Mononuclear cell (primary cell): ENCODE measurements around the gene NUDT13. TPM values are rescaled to one million over a fixed set of nuclear protein-coding genes. Genes with fewer than 3 reads are reported as not detected.
"Not testable (repeated sequence)": the region's sequence is repeated elsewhere in the genome, so short reads cannot be mapped to it uniquely, and the experiment has no call there.

ENCODE experiments used
- H3K27me3 ChIP-seq: 2 replicates; pipeline ENCODE4 v1.6.0; 2011; ENCODE audit warnings: low read length, control low read depth; ENCODE audit not compliant: insufficient read depth
- H3K4me1 ChIP-seq: 2 replicates; pipeline ENCODE4 v1.5.1; 2011; ENCODE audit warnings: mild to moderate bottlenecking, low read length, control low read depth; ENCODE audit not compliant: insufficient read depth
- H3K4me3 ChIP-seq: 2 replicates; pipeline ENCODE4 v1.5.1; 2011; ENCODE audit warnings: mild to moderate bottlenecking, low read length, moderate library complexity
- H3K9me3 ChIP-seq: 2 replicates; pipeline ENCODE4 v1.5.1; 2011; ENCODE audit warnings: low read depth, mild to moderate bottlenecking, control low read depth, low read length
- total RNA-seq: library from RNA; depleted of rRNA; stranded (reverse); fragments of >200 nt; gene quantifications from one replicate; pipeline ENCODE4 v1.2.3, GENCODE V29; 2012

NUDT13 gene
- total RNA-seq, 1 donor, result 0.42 TPM

DNA sequence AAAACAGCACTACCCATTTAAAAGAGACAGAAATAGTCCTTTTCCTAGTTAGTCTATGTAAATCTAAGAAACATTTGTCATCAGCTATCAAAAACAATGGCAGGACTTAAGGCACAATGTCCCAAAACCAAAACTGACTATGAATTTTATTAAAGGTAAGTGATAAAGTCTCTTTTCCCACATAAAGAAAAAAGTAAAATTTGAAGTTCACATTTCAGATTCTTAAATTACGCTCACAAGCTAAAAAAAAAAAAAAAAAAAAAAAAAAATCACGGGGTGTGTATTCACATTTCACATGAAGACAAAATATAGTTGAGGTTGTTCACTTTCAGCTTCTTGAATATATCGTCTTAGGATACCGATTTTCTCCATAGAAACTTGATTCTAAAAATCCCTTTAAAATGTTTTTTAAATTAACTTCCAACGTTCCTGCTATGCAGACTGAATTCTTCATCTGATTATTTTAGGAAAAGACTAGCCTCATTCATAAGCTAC, 15.2 kb upstream of the NUDT13 start:
- Histone ChIP-seq H3K27me3 (no peaks in the 10 kb centered on the region), H3K9me3 (no peaks in the 10 kb centered on the region), H3K4me3 (peak overlapping the region; percentile 93)

DNA sequence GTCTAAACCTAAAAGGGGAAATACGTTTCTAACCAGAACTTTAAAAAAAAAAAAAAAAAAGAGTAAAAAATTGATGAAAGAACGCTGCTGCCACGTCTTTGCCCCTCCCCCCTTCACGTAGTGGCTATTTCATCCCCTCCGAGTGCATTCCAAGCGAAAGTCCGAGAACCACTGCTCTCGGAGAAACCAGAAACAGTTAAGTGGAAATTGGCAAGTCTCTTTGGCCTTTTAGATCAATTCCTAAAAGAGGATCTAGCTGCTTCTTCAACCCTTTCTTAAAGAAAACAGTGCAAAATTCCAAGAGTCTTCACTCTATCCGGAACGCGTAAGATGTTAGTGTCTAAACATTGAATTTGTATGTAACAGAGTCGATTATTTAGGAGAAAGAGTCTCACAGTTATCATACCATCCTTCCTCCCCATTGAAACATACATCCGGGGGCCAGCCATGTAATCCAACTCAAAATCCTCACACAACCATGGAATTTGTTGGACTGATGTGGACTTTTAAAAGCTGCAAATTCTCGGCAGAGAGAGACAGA, 14.7 kb upstream of the NUDT13 start:
- Histone ChIP-seq H3K9me3 (no peaks in the 10 kb centered on the region), H3K4me3 (peak overlapping the region; percentile 93), H3K4me1 (peaks cover 17% of the 10 kb centered on the region), H3K27me3 (no peaks in the 10 kb centered on the region)

More for the DNA sequence above, 15.2 kb upstream of the NUDT13 start:
- peaks cover 17% of the 10 kb centered on the region for H3K4me1 ChIP-seq

- no peaks in the 10 kb centered on the region for H3K9me3 ChIP-seq
- peak overlapping the region; percentile 93 for H3K4me3 ChIP-seq
- no peaks in the 10 kb centered on the region for H3K27me3 ChIP-seq
- peaks cover 17% of the 10 kb centered on the region for H3K4me1 ChIP-seq
Measured at GRCh38 chr10:73096041-73096448, 14.2 kb upstream of the NUDT13 start.

GRCh38 chr10:73096449-73097304, 13.6 kb upstream of the NUDT13 start, which contains the start of gene P4HA1:
P4HA1 (minus strand) TSS chr10:73096866; CDS start chr10:73074883, 21,983 bp downstream.
- Histone ChIP-seq H3K4me3 (peak within 1 kb of the TSS; percentile 93), H3K27me3 (no peaks in the 10 kb centered on the region), H3K9me3 (no peaks in the 10 kb centered on the region), H3K4me1 (peaks cover 17% of the 10 kb centered on the region)

DNA sequence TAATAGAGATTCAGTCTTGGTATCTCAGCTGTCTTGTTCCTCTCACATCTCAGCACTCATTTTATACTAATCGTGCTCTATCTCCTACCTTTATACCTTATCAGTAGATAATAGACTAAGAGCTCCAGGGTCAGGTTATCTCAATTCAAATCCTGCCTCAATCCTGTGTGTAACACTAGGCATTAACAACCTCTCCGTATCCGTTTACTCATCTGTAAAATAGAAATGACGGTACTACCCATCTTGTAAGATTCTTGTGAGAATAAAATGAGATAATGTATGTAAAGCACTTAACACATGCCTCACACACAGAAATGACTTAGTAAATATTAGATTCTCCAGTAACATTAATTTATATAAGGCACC, 13.0 kb upstream of the NUDT13 start:
- H3K4me1 ChIP-seq, result peaks cover 17% of the 10 kb centered on the region
- no peaks in the 10 kb centered on the region for H3K9me3 ChIP-seq
- peak overlapping the region; percentile 93 for H3K4me3 ChIP-seq
- H3K27me3 ChIP-seq, result no peaks in the 10 kb centered on the region

DNA sequence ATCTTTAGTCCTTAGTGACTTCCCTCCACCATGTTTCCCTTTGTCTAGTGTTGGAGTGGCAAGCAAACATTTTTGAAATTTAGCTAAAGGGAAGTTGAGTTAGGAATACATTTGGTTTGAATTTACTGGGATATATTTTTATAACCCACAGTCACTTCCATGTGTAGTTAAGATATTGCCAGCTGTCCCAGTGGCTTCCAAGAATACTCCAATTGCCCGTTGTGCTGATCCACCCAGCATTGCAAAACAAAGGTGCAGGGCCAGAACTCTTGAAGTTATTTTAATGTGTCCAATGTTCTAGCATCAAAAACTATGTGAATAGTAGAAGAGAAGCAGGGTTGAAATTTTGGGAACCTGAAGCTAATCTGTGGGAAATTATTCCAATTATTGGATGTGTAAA, 11.1 kb upstream of the NUDT13 start:
- H3K9me3 ChIP-seq, result no peaks in the 10 kb centered on the region
- H3K27me3 ChIP-seq, result no peaks in the 10 kb centered on the region
- no peak overlapping the region for H3K4me3 ChIP-seq
- peaks cover 15% of the 10 kb centered on the region for H3K4me1 ChIP-seq

DNA sequence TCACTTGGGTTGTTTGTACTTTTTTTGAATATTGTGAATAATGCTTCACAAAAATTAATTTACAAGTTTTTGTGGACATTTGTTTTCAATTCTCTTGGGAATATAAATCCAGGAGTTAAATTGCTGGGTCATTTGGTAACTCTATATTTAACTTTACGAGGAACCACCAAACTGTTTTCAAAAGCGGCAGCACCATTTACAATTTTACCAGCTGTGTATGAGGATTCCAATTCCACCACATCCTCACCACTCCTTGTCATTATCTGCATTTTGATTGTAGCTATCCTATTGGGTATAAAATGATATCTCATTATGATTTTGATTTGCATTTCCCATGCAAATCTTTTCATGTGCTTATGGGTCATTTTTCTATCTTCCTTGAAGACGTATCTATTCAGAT, 4.0 kb upstream of the NUDT13 start:
- Histone ChIP-seq H3K27me3 (no peaks in the 10 kb centered on the region), H3K4me1 (peaks cover 15% of the 10 kb centered on the region), H3K4me3 (no peak overlapping the region)

GRCh38 chr10:73109248-73109652, 1.0 kb upstream of the NUDT13 start:
- H3K9me3 ChIP-seq, H3K4me3 ChIP-seq, H3K27me3 ChIP-seq: not testable (repeated sequence)
- peaks cover 15% of the 10 kb centered on the region for H3K4me1 ChIP-seq

More for the DNA sequence above, 4.0 kb upstream of the NUDT13 start:
- H3K9me3 ChIP-seq, result no peaks in the 10 kb centered on the region

DNA sequence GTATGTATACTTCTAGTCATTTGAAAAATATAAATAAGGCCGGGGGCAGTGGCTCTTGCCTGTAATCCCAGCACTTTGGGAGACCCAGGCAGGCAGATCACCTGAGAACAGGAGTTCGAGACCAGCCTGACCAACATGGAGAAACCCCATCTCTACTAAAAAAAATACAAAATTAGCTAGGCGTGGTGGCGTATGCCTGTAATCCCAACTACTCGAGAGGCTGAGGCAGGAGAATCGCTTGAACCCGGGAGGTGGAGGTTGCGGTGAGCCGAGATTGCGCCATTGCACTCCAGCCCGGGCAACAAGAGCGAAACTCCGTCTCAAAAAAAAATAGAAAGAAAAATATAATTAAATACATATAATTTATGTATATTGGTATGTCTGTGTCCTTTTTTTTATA, 1.8 kb downstream of the NUDT13 start:
- not testable (repeated sequence) for H3K9me3 ChIP-seq, H3K4me3 ChIP-seq, H3K27me3 ChIP-seq
- H3K4me1 ChIP-seq, result peaks cover 15% of the 10 kb centered on the region

DNA sequence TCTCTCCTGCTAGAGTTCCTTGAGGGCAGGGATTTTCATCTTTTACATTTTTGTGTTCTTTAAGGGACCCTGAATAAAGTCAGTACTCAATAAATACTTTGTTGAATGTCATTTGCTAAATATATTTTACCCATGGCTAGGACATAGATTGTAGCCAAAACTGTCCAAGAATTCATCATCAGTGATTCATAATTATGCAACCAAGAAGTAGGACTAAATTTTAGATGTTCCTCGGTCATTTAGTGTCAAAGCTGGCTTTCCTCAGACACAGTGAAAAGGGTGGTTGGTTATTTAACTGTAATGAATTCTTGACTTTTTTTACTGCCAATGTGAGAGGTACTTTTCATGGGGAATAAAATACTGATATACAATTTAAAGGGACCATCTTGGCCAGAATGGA, 3.3 kb downstream of the NUDT13 start:
- Histone ChIP-seq H3K27me3 (no peaks in the 10 kb centered on the region), H3K4me3 (no peak overlapping the region), H3K9me3 (no peaks in the 10 kb centered on the region), H3K4me1 (peaks cover 15% of the 10 kb centered on the region)

DNA sequence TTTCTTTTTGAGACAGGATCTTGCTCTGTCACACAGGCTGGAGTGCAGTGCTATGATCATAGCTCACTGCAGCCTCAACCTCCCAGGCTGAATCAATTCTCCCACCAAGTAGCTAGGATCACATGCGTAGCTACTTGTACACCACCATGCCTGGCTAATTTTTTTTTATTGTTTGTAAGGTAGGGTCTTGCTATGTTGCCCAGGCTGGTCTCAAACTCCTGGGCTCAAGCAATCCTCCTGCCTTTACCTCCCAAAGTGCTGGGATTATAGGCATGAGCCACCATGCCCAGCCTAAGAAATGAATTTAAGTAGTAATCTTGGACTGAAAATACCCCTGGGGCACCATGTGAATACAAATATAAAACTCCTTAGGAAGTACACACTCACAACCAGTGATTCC, 5.8 kb downstream of the NUDT13 start:
- no peaks in the 10 kb centered on the region for H3K27me3 ChIP-seq
- H3K4me3 ChIP-seq, result no peak overlapping the region
- H3K9me3 ChIP-seq, result no peaks in the 10 kb centered on the region
- peaks cover 2% of the 10 kb centered on the region for H3K4me1 ChIP-seq

DNA sequence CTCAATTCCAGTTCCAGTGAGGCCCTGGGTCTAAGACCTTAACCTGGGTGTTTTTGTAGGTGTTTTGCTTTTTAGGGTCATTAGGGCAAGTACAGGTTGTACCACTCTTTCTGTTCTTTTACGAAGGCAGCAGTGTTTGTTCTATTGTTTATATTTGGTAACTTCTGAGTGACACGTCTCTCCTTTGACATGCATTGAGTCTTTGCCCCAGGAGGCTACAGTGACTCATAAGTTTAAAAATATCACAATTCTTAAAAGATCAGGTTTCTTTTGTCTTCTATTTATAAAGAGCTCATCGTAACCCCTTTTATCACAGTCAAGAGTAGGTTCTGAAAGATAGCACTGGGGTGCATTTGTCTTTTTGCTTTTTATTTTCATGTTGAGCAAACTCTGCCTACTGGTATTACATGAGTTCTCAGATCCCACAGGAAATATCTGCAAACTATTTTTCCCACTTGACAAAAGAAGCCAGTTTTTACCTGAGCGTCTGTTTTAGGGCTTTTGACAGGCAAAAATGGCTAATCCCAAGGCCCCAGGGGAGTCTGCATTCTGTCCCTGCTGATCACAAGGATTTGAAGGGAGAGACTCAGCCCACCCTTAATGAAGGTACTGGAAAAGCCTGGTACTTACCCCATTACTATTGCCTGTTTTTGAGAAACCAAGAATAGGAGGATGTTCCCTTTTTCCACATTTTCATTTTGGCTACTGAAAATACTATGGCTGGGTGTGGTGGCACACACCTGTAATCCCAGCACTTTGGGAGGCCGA, 7.9 kb downstream of the NUDT13 start:
- no peaks in the 10 kb centered on the region for H3K9me3 ChIP-seq
- H3K4me1 ChIP-seq, result no peaks in the 10 kb centered on the region
- no peak overlapping the region for H3K4me3 ChIP-seq
- no peaks in the 10 kb centered on the region for H3K27me3 ChIP-seq

DNA sequence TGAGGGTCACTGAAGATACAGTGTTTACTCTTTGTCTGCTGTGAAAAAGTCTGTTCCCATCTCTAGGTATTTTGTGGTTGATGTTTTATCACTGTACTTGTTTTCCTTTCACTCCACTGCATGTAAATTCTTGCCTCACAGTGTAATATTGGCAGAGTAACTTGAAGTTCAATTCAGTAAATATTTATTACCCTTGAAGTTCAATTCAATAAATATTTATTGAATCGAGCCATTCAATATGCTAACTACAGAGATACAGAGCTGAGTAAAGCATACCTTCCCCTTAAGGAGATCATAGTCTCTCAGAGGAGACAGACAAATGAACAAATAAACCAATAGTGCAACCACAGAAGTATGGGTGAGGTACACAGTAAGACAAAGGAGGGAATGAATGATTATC, 9.2 kb downstream of the NUDT13 start:
- no peaks in the 10 kb centered on the region for H3K9me3 ChIP-seq
- H3K4me1 ChIP-seq, result no peaks in the 10 kb centered on the region
- H3K27me3 ChIP-seq, result no peaks in the 10 kb centered on the region
- H3K4me3 ChIP-seq, result no peak overlapping the region

DNA sequence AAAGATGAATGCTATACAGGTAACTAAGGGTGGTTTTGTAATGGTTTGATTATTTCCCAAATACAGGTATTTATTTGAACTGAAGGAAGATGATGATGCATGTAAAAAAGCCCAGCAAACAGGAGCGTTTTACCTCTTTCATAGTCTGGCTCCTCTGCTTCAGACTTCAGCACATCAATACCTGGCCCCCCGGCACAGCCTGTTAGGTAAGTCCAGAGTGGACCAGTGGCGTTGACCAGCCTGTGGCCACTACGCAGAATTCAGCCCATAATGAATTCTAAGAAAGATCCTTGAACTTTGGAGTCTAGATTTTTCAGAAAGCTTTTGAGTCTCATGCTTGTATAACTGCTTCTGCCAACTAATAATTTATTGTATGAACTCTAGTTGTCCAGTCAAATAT, 9.7 kb downstream of the NUDT13 start:
- Histone ChIP-seq H3K9me3 (no peaks in the 10 kb centered on the region), H3K4me3 (no peak overlapping the region), H3K27me3 (no peaks in the 10 kb centered on the region), H3K4me1 (no peaks in the 10 kb centered on the region)

GRCh38 chr10:73126343-73126742, 16.1 kb downstream of the NUDT13 start:
- H3K27me3 ChIP-seq, result no peaks in the 10 kb centered on the region
- H3K4me3 ChIP-seq, result no peak overlapping the region
- H3K4me1 ChIP-seq, result no peaks in the 10 kb centered on the region
- H3K9me3 ChIP-seq, result no peaks in the 10 kb centered on the region
